Caco-2 (cell line): ENCODE data around the gene METTL13. TPM values are rescaled to one million over a fixed set of nuclear protein-coding genes. Genes with fewer than 3 reads are reported as not detected.

Source experiments
- BruUV-seq: library from RNA; stranded (reverse); fragments of 400-500 nt; replicated peaks from 2 replicates; lab custom pipeline; 2021; lab: Mats Ljungman, UMichigan
- CTCF ChIA-PET: fragments of 300-600 bp; sonication (Branson Sonifier 250); formaldehyde crosslinking; loops from one replicate; lab custom pipeline; 2022; ENCODE audit warnings: antibody characterized with exemption; lab: Charles Lee
- POLR2A ChIA-PET: fragments of 300-600 bp; sonication (Branson Sonifier 250); formaldehyde crosslinking; loops from one replicate; lab custom pipeline; 2022; ENCODE audit warnings: antibody characterized with exemption; lab: Charles Lee
- DNase-seq, 2 experiments: peaks; one replicate each; pipeline versions ENCODE4 v3.0.0 to v3.0.0-alpha.2; 2020 to 2022
- H3K27me3 ChIP-seq: replicated peaks from 2 replicates; pipeline ENCODE4 v1.6.0; 2011; ENCODE audit warnings: low read length; ENCODE audit not compliant: control insufficient read depth, insufficient read depth
- H3K36me3 ChIP-seq: 2 replicates; pipeline ENCODE4 v1.5.1; 2011; ENCODE audit warnings: low read length; ENCODE audit not compliant: control insufficient read depth, insufficient read depth
- H3K4me1 ChIP-seq: fragments of 250-450 bp; sonication (Bioruptor Pico); 2 replicates; pipeline ENCODE4 v1.5.1; 2020; ENCODE audit warnings: mild to moderate bottlenecking
- H3K4me3 ChIP-seq: 2 replicates; pipeline ENCODE4 v1.5.1; 2011; ENCODE audit warnings: low read depth, mild to moderate bottlenecking, control low read depth, low read length
- H3K9me3 ChIP-seq: fragments of 250-450 bp; sonication (Bioruptor Pico); 2 replicates; pipeline ENCODE4 v1.5.1; 2020; ENCODE audit warnings: mild to moderate bottlenecking, moderate library complexity
- H3K27ac Mint-ChIP-seq: one replicate; pipeline ENCODE4 v1.8.0; 2022; ENCODE audit warnings: mixed read lengths; ENCODE audit not compliant: unreplicated experiment
- H3K27me3 Mint-ChIP-seq: one replicate; pipeline ENCODE4 v1.8.0; 2022; ENCODE audit warnings: mixed read lengths; ENCODE audit not compliant: insufficient read depth, unreplicated experiment
- H3K36me3 Mint-ChIP-seq: one replicate; pipeline ENCODE4 v1.8.0; 2022; ENCODE audit warnings: mild to moderate bottlenecking, mixed read lengths; ENCODE audit not compliant: insufficient read depth, unreplicated experiment
- H3K4me1 Mint-ChIP-seq: one replicate; pipeline ENCODE4 v1.8.0; 2022; ENCODE audit warnings: low read depth, mixed read lengths; ENCODE audit not compliant: unreplicated experiment
- H3K4me3 Mint-ChIP-seq: one replicate; pipeline ENCODE4 v1.8.0; 2022; ENCODE audit warnings: mild to moderate bottlenecking, moderate library complexity, mixed read lengths; ENCODE audit not compliant: unreplicated experiment
- H3K9me3 Mint-ChIP-seq: one replicate; pipeline ENCODE4 v1.8.0; 2022; ENCODE audit warnings: mixed read lengths; ENCODE audit not compliant: unreplicated experiment
- intact Hi-C: fragments of 100-400 bp; cut with micrococcal nuclease; formaldehyde crosslinking; loops from one replicate; pipeline ENCODE4 v1.10.0; 2022; ENCODE audit not compliant: unreplicated experiment
- total RNA-seq: library from RNA; stranded (reverse); gene quantifications from 2 replicates; pipeline ENCODE4 v1.2.3, GENCODE V29; 2022
- TF ChIP-seq, protein P1 (sequence below), 2 experiments: fragments of 200-600 bp in 1 of 2; IDR thresholded peaks; 1 replicate in 1 of 2; 2 replicates in 1 of 2; pipeline versions ENCODE4 v1.5.1 to v1.8.0; 2011 to 2022; ENCODE audit warnings: antibody characterized with exemption in 1 of 2, control low read depth in 1 of 2, inconsistent platforms in 1 of 2, low read depth in 1 of 2, low read length in 1 of 2, mild to moderate bottlenecking in 1 of 2, moderate library complexity in 1 of 2; ENCODE audit not compliant: insufficient read depth in 1 of 2, severe bottlenecking in 1 of 2, unreplicated experiment in 1 of 2

Gene METTL13
- total RNA-seq, 1 experiment from 2014 or later: 36.9 TPM

DNA sequence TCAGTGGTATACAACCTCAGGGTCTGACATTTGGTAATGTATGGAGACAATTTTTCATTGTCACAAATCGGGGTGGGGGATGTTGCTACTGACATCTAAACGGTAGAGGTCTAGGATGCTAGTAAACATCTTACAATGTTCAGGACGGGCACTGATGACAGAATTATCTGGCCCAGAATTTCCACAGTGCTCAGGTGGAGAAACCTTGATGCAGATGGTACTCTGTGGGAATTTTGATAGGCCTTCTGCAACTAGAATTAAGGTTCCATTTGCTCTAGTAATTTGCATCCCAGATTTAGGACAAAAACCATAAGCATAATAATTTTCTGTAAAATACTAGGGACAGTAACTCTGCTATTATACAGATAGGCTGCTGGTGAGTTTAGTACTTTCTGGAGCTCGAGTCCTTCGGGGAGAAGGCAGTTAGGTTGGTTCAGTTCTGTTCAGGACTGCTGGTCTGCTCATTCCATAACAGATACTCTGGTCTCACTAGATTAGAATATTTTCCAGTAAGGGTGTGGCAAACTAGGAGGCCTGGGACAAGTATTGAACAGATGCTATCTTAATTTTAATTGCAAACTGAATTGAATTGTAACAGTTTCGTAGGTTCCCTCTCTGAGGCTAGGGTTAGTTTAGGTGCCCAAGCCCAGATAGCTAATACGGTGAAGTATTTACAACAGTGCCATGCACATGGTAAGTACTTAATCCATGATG, 11.4 kb downstream of the METTL13 start:
- Mint-ChIP-seq H3K4me3 (no peak overlapping the region), H3K27ac (no peak overlapping the region), H3K4me1 (no peaks in the 10 kb centered on the region), H3K36me3 (peaks cover 51% of the 10 kb centered on the region), H3K9me3 (no peaks in the 10 kb centered on the region), H3K27me3 (no peaks in the 10 kb centered on the region)
- POLR2A ChIA-PET: no interaction called here
- Histone ChIP-seq H3K4me3 (no peak overlapping the region), H3K36me3 (peaks cover 2% of the 10 kb centered on the region), H3K27me3 (no peaks in the 10 kb centered on the region), H3K4me1 (no peaks in the 10 kb centered on the region), H3K9me3 (no peaks in the 10 kb centered on the region)
- intact Hi-C loops: no loop called here
- DNase-seq: no peak
- CTCF ChIA-PET: no interaction called here
- TF ChIP-seq, protein P1, sequence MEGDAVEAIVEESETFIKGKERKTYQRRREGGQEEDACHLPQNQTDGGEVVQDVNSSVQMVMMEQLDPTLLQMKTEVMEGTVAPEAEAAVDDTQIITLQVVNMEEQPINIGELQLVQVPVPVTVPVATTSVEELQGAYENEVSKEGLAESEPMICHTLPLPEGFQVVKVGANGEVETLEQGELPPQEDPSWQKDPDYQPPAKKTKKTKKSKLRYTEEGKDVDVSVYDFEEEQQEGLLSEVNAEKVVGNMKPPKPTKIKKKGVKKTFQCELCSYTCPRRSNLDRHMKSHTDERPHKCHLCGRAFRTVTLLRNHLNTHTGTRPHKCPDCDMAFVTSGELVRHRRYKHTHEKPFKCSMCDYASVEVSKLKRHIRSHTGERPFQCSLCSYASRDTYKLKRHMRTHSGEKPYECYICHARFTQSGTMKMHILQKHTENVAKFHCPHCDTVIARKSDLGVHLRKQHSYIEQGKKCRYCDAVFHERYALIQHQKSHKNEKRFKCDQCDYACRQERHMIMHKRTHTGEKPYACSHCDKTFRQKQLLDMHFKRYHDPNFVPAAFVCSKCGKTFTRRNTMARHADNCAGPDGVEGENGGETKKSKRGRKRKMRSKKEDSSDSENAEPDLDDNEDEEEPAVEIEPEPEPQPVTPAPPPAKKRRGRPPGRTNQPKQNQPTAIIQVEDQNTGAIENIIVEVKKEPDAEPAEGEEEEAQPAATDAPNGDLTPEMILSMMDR (IDR thresholded peaks at IDR 0.05; ENCODE audit: insufficient read depth in 1 of 2, low read depth in 1 of 2, low read length in 1 of 2, severe bottlenecking in 1 of 2, unreplicated experiment in 1 of 2): no peak
- BruUV-seq: no TSS peak

DNA sequence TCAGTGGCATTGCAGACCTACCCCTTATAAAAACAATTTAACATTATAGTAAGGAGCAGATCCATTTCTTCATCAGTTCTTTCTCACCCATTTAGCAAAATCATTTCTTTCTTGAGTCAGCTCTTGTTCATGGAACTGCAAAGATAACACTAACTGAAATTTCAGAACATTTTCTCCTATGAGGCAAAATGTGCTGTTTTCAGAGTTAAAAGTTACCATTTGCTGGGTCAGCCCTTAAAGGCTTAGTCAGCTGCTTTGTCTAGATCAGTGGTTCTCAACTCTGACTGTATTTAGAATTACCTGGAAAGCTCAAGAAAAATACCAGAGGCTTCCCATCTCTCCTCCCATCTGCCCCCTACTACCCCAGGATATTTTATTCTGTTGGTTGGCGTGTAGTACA, 12.2 kb downstream of the METTL13 start:
- Histone ChIP-seq H3K4me3 (no peak overlapping the region), H3K36me3 (peaks cover 2% of the 10 kb centered on the region), H3K9me3 (no peaks in the 10 kb centered on the region), H3K27me3 (no peaks in the 10 kb centered on the region), H3K4me1 (no peaks in the 10 kb centered on the region)
- Mint-ChIP-seq H3K4me3 (no peak overlapping the region), H3K27ac (no peak overlapping the region), H3K36me3 (peaks cover 43% of the 10 kb centered on the region), H3K4me1 (no peaks in the 10 kb centered on the region), H3K9me3 (no peaks in the 10 kb centered on the region), H3K27me3 (no peaks in the 10 kb centered on the region)
- BruUV-seq: no TSS peak
- TF ChIP-seq, protein P1 (IDR thresholded peaks at IDR 0.05; ENCODE audit: insufficient read depth in 1 of 2, low read depth in 1 of 2, low read length in 1 of 2, severe bottlenecking in 1 of 2, unreplicated experiment in 1 of 2): no peak
- CTCF ChIA-PET: no interaction called here
- DNase-seq: no peak
- intact Hi-C loops: no loop called here
- POLR2A ChIA-PET: no interaction called here

DNA sequence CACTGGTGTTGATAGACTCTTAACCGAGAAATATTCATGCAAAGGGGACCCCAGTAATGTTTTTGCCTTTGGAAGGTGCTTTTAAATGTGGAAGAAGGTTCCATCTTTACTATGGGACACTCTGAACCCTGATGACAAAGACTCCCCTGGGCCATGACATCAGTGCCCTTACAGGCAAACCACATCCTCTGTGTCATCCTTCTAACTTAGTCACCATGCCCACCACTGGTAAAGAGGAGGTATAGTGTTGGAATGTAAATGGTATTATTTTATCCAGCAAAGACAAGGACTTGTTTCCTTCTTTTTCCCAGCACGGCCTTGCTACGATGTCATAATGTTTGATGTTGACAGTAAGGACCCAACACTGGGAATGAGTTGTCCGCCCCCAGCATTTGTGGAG, 12.6 kb downstream of the METTL13 start:
- ChIA-PET CTCF (no interaction called here), POLR2A (no interaction called here)
- TF ChIP-seq, protein P1 (IDR thresholded peaks at IDR 0.05; ENCODE audit: insufficient read depth in 1 of 2, low read depth in 1 of 2, low read length in 1 of 2, severe bottlenecking in 1 of 2, unreplicated experiment in 1 of 2): no peak
- Histone ChIP-seq H3K4me3 (no peak overlapping the region), H3K27me3 (no peaks in the 10 kb centered on the region), H3K9me3 (no peaks in the 10 kb centered on the region), H3K36me3 (peaks cover 2% of the 10 kb centered on the region), H3K4me1 (no peaks in the 10 kb centered on the region)
- no peaks in the 10 kb centered on the region for H3K27me3 Mint-ChIP-seq
- H3K4me1 Mint-ChIP-seq: no peaks in the 10 kb centered on the region
- H3K9me3 Mint-ChIP-seq: no peaks in the 10 kb centered on the region
- no peak overlapping the region for H3K4me3 Mint-ChIP-seq
- no peak for DNase-seq
- no peak overlapping the region for H3K27ac Mint-ChIP-seq
- BruUV-seq: no TSS peak
- H3K36me3 Mint-ChIP-seq: peaks cover 39% of the 10 kb centered on the region
- intact Hi-C loops: no loop called here
